H9 (cell line): ENCODE measurements around the gene PDK2. TPM values are rescaled to one million over a fixed set of nuclear protein-coding genes. Genes with fewer than 3 reads are reported as not detected.
A peak's percentile ranks its signal among the peaks of the same experiment; 100 is the strongest.

Experiments
- DNase-seq: peaks from one replicate; pipeline ENCODE4 v3.0.0-alpha.2; 2017
- H2AFZ ChIP-seq: one replicate; pipeline ENCODE4 v1.6.1; 2013; ENCODE audit warnings: mild to moderate bottlenecking, low read length, control low read depth, moderate library complexity
- H2AK5ac ChIP-seq: 2 replicates; pipeline ENCODE4 v1.6.1; 2013; ENCODE audit warnings: low read length, control low read depth, mixed read lengths; ENCODE audit not compliant: insufficient read length
- H2BK120ac ChIP-seq: one replicate; pipeline ENCODE4 v1.6.1; 2013; ENCODE audit warnings: low read depth, mild to moderate bottlenecking, low read length, control low read depth, inconsistent platforms; ENCODE audit not compliant: poor library complexity, severe bottlenecking
- H2BK12ac ChIP-seq: 2 replicates; pipeline ENCODE4 v1.6.1; 2013; ENCODE audit warnings: low read length, control low read depth, mixed read lengths, low read depth; ENCODE audit not compliant: insufficient read length
- H2BK15ac ChIP-seq: 2 replicates; pipeline ENCODE4 v1.6.1; 2013; ENCODE audit warnings: low read depth, low read length, control low read depth
- H2BK20ac ChIP-seq: one replicate; pipeline ENCODE4 v1.6.1; 2013; ENCODE audit warnings: low read depth, mild to moderate bottlenecking, low read length, control low read depth, inconsistent platforms; ENCODE audit not compliant: poor library complexity, severe bottlenecking
- H2BK5ac ChIP-seq: 2 replicates; pipeline ENCODE4 v1.6.1; 2013; ENCODE audit warnings: low read length, control low read depth, mixed read lengths; ENCODE audit not compliant: insufficient read length
- H3K14ac ChIP-seq: 2 replicates; pipeline ENCODE4 v1.6.1; 2013; ENCODE audit warnings: low read length, control low read depth; ENCODE audit not compliant: insufficient read depth
- H3K18ac ChIP-seq: 2 replicates; pipeline ENCODE4 v1.6.1; 2013; ENCODE audit warnings: low read depth, mild to moderate bottlenecking, mixed read lengths, low read length, control low read depth; ENCODE audit not compliant: insufficient read length
- H3K23ac ChIP-seq: 2 replicates; pipeline ENCODE4 v1.6.1; 2013; ENCODE audit warnings: low read length, control low read depth, mixed read lengths, low read depth; ENCODE audit not compliant: insufficient read length
- H3K23me2 ChIP-seq: 2 replicates; pipeline ENCODE4 v1.6.1; 2013; ENCODE audit warnings: low read depth, mild to moderate bottlenecking, mixed read lengths, low read length, control low read depth; ENCODE audit not compliant: insufficient read length, poor library complexity, severe bottlenecking
- H3K27ac ChIP-seq: 2 replicates; pipeline ENCODE4 v1.5.1; 2013; ENCODE audit warnings: low read length, control low read depth, mixed read lengths, low read depth; ENCODE audit not compliant: insufficient read length
- H3K27me3 ChIP-seq: 2 replicates; pipeline ENCODE4 v1.6.1; 2013; ENCODE audit warnings: low read length, control low read depth, inconsistent platforms; ENCODE audit not compliant: insufficient read depth
- H3K4ac ChIP-seq: 2 replicates; pipeline ENCODE4 v1.6.1; 2013; ENCODE audit warnings: low read depth, mild to moderate bottlenecking, control low read depth, inconsistent platforms, low read length, moderate library complexity
- H3K4me1 ChIP-seq: 2 replicates; pipeline ENCODE4 v1.6.1; 2013; ENCODE audit warnings: low read length, control low read depth, inconsistent platforms; ENCODE audit not compliant: insufficient read depth
- H3K4me2 ChIP-seq: 2 replicates; pipeline ENCODE4 v1.6.1; 2013; ENCODE audit warnings: low read length, control low read depth, mixed read lengths; ENCODE audit not compliant: insufficient read length, insufficient read depth
- H3K56ac ChIP-seq: 2 replicates; pipeline ENCODE4 v1.6.1; 2013; ENCODE audit warnings: low read depth, mild to moderate bottlenecking, mixed read lengths, low read length, control low read depth; ENCODE audit not compliant: insufficient read length
- H3K79me1 ChIP-seq: 2 replicates; pipeline ENCODE4 v1.6.1; 2013; ENCODE audit warnings: low read depth, mild to moderate bottlenecking, moderate library complexity, low read length, control low read depth, inconsistent platforms; ENCODE audit not compliant: insufficient read depth, poor library complexity, severe bottlenecking
- H3K79me2 ChIP-seq: 2 replicates; pipeline ENCODE4 v1.6.1; 2013; ENCODE audit warnings: low read length, control low read depth, inconsistent platforms; ENCODE audit not compliant: insufficient read depth
- H3K9ac ChIP-seq: 2 replicates; pipeline ENCODE4 v1.6.1; 2013; ENCODE audit warnings: low read length, control low read depth, mixed read lengths; ENCODE audit not compliant: insufficient read length; ENCODE audit errors: extremely low read depth
- H3K9me3 ChIP-seq: one replicate; pipeline ENCODE4 v1.6.1; 2013; ENCODE audit warnings: low read depth, low read length, inconsistent platforms; ENCODE audit not compliant: control insufficient read depth
- H3T11ph ChIP-seq: one replicate; pipeline ENCODE4 v1.6.1; 2013; ENCODE audit warnings: mild to moderate bottlenecking, low read length, control low read depth, inconsistent platforms
- H4K20me1 ChIP-seq: one replicate; pipeline ENCODE4 v1.6.1; 2013; ENCODE audit not compliant: control insufficient read depth, insufficient read length, insufficient read depth
- H4K5ac ChIP-seq: 2 replicates; pipeline ENCODE4 v1.6.1; 2013; ENCODE audit warnings: low read depth, mild to moderate bottlenecking, mixed read lengths, low read length, control low read depth; ENCODE audit not compliant: insufficient read length
- H4K8ac ChIP-seq: replicated peaks from 2 replicates; pipeline ENCODE4 v1.6.1; 2013; ENCODE audit warnings: low read length, control low read depth, mixed read lengths, low read depth; ENCODE audit not compliant: insufficient read length
- H4K91ac ChIP-seq: 2 replicates; pipeline ENCODE4 v1.6.1; 2013; ENCODE audit warnings: low read depth, mild to moderate bottlenecking, moderate library complexity, mixed read lengths, low read length, control low read depth; ENCODE audit not compliant: insufficient read length
- H3K27ac Mint-ChIP-seq, 3 experiments: 2 replicates in 2 of 3; 3 replicates in 1 of 3; pipeline ENCODE4 v1.8.0; 2020 to 2021; ENCODE audit warnings: mixed read lengths in 3 of 3, mild to moderate bottlenecking in 1 of 3, moderate library complexity in 1 of 3
- H3K27me3 Mint-ChIP-seq: 2 replicates; pipeline ENCODE4 v1.8.0; 2021; ENCODE audit warnings: low read depth, mild to moderate bottlenecking, moderate library complexity, mixed read lengths
- H3K36me3 Mint-ChIP-seq, 3 experiments: 2 replicates in 2 of 3; 3 replicates in 1 of 3; pipeline ENCODE4 v1.8.0; 2020 to 2021; ENCODE audit warnings: low read depth in 3 of 3, mixed read lengths in 3 of 3; ENCODE audit not compliant: insufficient read depth in 1 of 3
- H3K4me1 Mint-ChIP-seq, 2 experiments: 2 replicates each; pipeline ENCODE4 v1.8.0; 2020; ENCODE audit warnings: mixed read lengths in 2 of 2
- H3K4me3 Mint-ChIP-seq, 2 experiments: 2 replicates in 1 of 2; 3 replicates in 1 of 2; pipeline ENCODE4 v1.8.0; 2020 to 2021; ENCODE audit warnings: mild to moderate bottlenecking in 2 of 2, mixed read lengths in 2 of 2, moderate library complexity in 1 of 2
- H3K9me3 Mint-ChIP-seq, 2 experiments: 2 replicates in 1 of 2; 3 replicates in 1 of 2; pipeline ENCODE4 v1.8.0; 2020; ENCODE audit warnings: mild to moderate bottlenecking in 2 of 2, mixed read lengths in 2 of 2, moderate library complexity in 1 of 2
- WGBS: extraction: QIAGEN DNeasy Blood & Tissue Kit; methylation state at CpG from one replicate; pipeline ENCODE4 v1.1.7; 2013; ENCODE audit warnings: missing lambda C conversion rate, low lambda C conversion rate, mixed read lengths; ENCODE audit not compliant: insufficient read length; ENCODE audit errors: extremely low coverage; 5-methylcytosine and 5-hydroxymethylcytosine counted together
- total RNA-seq: library from RNA; stranded (reverse); gene quantifications from 2 replicates; pipeline ENCODE4 v1.2.1, GENCODE V29; 2021
- TF ChIP-seq, protein P1 (sequence below): fragments of 200-600 bp; sonication (generic); conservative IDR thresholded peaks from 3 replicates; pipeline ENCODE4 v1.8.0; 2021; ENCODE audit warnings: antibody characterized with exemption, mild to moderate bottlenecking

Gene PDK2
- total RNA-seq, 1 experiment from 2014 or later: 19.9 TPM

GRCh38 chr17:50133028-50133768, 38.0 kb downstream of the PDK2 start:
- Histone ChIP-seq H3K23ac (no peak overlapping the region), H3K18ac (no peak overlapping the region), H4K5ac (no peak overlapping the region), H4K91ac (no peak overlapping the region), H3K9ac (no peak overlapping the region), H4K20me1 (no peaks in the 10 kb centered on the region), H3K14ac (no peak overlapping the region), H3K4me2 (no peak overlapping the region), H3K27me3 (no peaks in the 10 kb centered on the region; the same call in 1 of the 2 replicates), H3K27ac (no peak overlapping the region), H2BK12ac (no peak overlapping the region), H3K79me1 (no peaks in the 10 kb centered on the region), H4K8ac (no peak overlapping the region), H3T11ph (no peak overlapping the region), H3K9me3 (no peaks in the 10 kb centered on the region), H3K4ac (no peak overlapping the region), H2BK15ac (no peak overlapping the region), H2AK5ac (no peak overlapping the region), H3K4me1 (peaks cover 5% of the 10 kb centered on the region; the same call in 1 of the 2 replicates), H3K23me2 (peaks cover 12% of the 10 kb centered on the region), H2BK20ac (no peak overlapping the region), H2BK120ac (no peak overlapping the region), H3K56ac (no peak overlapping the region), H2BK5ac (no peak overlapping the region), H3K79me2 (no peaks in the 10 kb centered on the region), H2AFZ (no peak overlapping the region)
- peak; percentile 85 for DNase-seq
- H3K27ac Mint-ChIP-seq: no peak overlapping the region
- H3K4me1 Mint-ChIP-seq: peaks cover 26 to 47% of the 10 kb centered on the region in 2 experiments
- no peaks in the 10 kb centered on the region; a peak in 1 of 5 replicates for H3K9me3 Mint-ChIP-seq
- H3K4me3 Mint-ChIP-seq: no peak overlapping the region; a peak in 1 of 5 replicates
- H3K36me3 Mint-ChIP-seq: peaks cover 2 to 24% (median 20%) of the 10 kb centered on the region in 3 experiments; a peak in 6 of 7 replicates
- TF ChIP-seq, protein P1, sequence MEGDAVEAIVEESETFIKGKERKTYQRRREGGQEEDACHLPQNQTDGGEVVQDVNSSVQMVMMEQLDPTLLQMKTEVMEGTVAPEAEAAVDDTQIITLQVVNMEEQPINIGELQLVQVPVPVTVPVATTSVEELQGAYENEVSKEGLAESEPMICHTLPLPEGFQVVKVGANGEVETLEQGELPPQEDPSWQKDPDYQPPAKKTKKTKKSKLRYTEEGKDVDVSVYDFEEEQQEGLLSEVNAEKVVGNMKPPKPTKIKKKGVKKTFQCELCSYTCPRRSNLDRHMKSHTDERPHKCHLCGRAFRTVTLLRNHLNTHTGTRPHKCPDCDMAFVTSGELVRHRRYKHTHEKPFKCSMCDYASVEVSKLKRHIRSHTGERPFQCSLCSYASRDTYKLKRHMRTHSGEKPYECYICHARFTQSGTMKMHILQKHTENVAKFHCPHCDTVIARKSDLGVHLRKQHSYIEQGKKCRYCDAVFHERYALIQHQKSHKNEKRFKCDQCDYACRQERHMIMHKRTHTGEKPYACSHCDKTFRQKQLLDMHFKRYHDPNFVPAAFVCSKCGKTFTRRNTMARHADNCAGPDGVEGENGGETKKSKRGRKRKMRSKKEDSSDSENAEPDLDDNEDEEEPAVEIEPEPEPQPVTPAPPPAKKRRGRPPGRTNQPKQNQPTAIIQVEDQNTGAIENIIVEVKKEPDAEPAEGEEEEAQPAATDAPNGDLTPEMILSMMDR: no peak
- no CpG with 5 or more reads among the region's 7 CpGs for WGBS
- H3K27me3 Mint-ChIP-seq: peaks cover 33% of the 10 kb centered on the region
